Mesothelial cell of epicardium (in vitro differentiated cells): ENCODE measurements around the gene KCNAB2. TPM values are rescaled to one million over a fixed set of nuclear protein-coding genes. Genes with fewer than 3 reads are reported as not detected.

Experiments used
- DNase-seq, 2 experiments: peaks; one replicate each; pipeline ENCODE4 v3.0.0; 2021; ENCODE audit warnings: low spot score in 2 of 2; ENCODE audit not compliant: unreplicated experiment in 2 of 2
- H3K27ac Mint-ChIP-seq: 2 replicates; pipeline ENCODE4 v1.8.0; 2021; ENCODE audit warnings: mixed read lengths
- H3K27me3 Mint-ChIP-seq: 2 replicates; pipeline ENCODE4 v1.8.0; 2021; ENCODE audit warnings: low read depth, mixed read lengths
- H3K36me3 Mint-ChIP-seq: 2 replicates; pipeline ENCODE4 v1.8.0; 2021; ENCODE audit warnings: mixed read lengths
- H3K4me1 Mint-ChIP-seq: 2 replicates; pipeline ENCODE4 v1.8.0; 2021; ENCODE audit warnings: mixed read lengths
- H3K4me3 Mint-ChIP-seq: 2 replicates; pipeline ENCODE4 v1.8.0; 2021; ENCODE audit warnings: mild to moderate bottlenecking, moderate library complexity, mixed read lengths
- H3K9me3 Mint-ChIP-seq: 2 replicates; pipeline ENCODE4 v1.8.0; 2021; ENCODE audit warnings: mixed read lengths
- CTCF ChIP-seq: fragments of 200-600 bp; sonication (generic); IDR thresholded peaks from one replicate; pipeline ENCODE4 v1.5.0; 2021; ENCODE audit warnings: antibody characterized with exemption; ENCODE audit not compliant: unreplicated experiment
- total RNA-seq: library from RNA; stranded (reverse); gene quantifications from 3 replicates; pipeline ENCODE4 v1.2.1, GENCODE V29; 2021

KCNAB2 gene
- total RNA-seq, 1 donor from 2014 or later: 10.7 TPM

DNA sequence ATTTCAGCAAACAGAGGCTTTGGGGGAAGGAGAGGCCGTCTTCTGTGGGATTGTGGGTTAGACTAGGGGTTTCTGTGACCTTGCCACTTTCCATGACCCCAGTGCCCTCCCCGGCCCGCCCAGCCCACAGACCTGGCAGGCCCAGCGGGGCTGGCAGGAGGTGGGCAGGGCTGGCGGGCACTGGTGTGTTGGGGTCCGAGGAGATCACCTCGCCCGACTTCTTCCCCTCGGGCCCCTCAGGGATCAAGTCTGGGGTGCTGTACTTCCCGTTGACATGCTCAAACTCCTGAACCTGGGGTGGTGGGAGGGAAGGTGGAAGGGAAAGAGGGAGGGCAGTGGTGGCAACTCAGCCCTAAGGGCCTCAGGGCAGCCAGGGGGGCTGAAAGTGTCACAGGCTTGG lies 78.1 kb downstream of the KCNAB2 start:
- no peaks in the 10 kb centered on the region for H3K36me3 Mint-ChIP-seq
- H3K27me3 Mint-ChIP-seq: peaks cover 23% of the 10 kb centered on the region

GRCh38 chr1:6124341-6124740 lies 78.7 kb downstream of the KCNAB2 start:
- Mint-ChIP-seq H3K4me3 (no peak overlapping the region), H3K27ac (no peak overlapping the region), H3K9me3 (no peaks in the 10 kb centered on the region), H3K4me1 (no peaks in the 10 kb centered on the region), H3K36me3 (no peaks in the 10 kb centered on the region), H3K27me3 (peaks cover 28% of the 10 kb centered on the region)
- no peak for TF ChIP-seq CTCF
- DNase-seq: no peak

More for the DNA sequence above, 78.1 kb downstream of the KCNAB2 start:
- H3K4me3 Mint-ChIP-seq: no peak overlapping the region
- TF ChIP-seq CTCF: no peak
- no peak for DNase-seq
- no peaks in the 10 kb centered on the region for H3K4me1 Mint-ChIP-seq
- no peaks in the 10 kb centered on the region for H3K9me3 Mint-ChIP-seq
- no peak overlapping the region for H3K27ac Mint-ChIP-seq

DNA sequence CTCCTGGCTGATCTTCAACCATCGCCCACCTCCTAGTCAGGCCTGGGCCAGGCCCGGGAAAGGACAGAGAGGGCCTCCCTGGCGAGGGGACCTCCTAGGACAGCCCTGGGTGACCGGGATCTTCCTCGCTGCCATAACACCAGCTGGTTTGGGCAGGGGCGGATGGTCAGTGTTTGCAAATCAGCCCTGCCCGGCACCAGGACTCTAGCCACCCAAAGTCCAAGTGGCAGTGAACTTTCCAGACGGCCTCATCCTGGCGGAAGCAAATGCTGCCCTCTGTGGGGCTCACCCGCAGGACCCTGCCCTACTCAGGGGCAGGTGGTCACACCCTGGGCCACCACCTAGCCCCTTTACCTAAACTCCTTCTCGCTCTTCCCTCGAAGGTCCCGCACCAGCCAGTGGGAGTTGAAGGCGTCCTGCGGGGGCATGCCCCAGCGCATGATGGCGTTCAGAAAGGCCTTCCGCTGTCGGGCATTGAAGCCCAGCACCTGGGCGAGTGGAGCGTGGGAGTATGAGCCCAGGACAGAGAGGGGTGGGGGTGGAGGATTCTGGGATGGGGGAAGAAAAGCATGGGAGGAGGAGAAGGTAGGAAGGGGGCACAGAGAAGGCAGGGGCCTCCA lies 79.2 kb downstream of the KCNAB2 start:
- H3K27ac Mint-ChIP-seq: no peak overlapping the region

DNA sequence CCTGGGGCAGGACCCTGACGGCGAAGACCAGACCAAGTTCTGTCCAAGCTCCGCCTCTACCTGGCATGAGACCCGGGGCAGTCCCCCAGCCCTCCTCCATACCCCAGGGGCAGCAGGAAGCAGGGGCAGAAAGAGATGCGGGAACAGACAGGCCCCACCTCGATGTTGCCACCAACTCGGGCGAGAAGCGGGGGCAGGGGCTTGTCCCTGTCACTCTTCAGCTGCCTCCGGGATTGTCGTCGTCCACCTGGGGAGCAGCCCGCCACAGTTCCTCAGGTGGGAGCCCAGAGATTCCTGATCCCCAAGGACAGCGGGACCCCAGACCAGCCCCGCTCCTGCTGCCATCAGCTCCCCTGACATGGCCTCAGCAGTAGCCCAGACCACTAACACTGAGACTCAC lies 79.7 kb downstream of the KCNAB2 start:
- H3K4me1 Mint-ChIP-seq: no peaks in the 10 kb centered on the region
- no peak overlapping the region for H3K4me3 Mint-ChIP-seq
- no peak overlapping the region for H3K27ac Mint-ChIP-seq
- H3K27me3 Mint-ChIP-seq: peaks cover 31% of the 10 kb centered on the region
- DNase-seq: no peak
- no peaks in the 10 kb centered on the region for H3K36me3 Mint-ChIP-seq
- no peak for TF ChIP-seq CTCF
- H3K9me3 Mint-ChIP-seq: no peaks in the 10 kb centered on the region

More for the DNA sequence above, 79.2 kb downstream of the KCNAB2 start:
- no peak overlapping the region for H3K4me3 Mint-ChIP-seq
- H3K36me3 Mint-ChIP-seq: no peaks in the 10 kb centered on the region
- TF ChIP-seq CTCF: no peak
- no peaks in the 10 kb centered on the region for H3K4me1 Mint-ChIP-seq
- no peaks in the 10 kb centered on the region for H3K9me3 Mint-ChIP-seq
- DNase-seq: no peak
- peaks cover 31% of the 10 kb centered on the region for H3K27me3 Mint-ChIP-seq

- no peak for TF ChIP-seq CTCF
- peaks cover 31% of the 10 kb centered on the region for H3K27me3 Mint-ChIP-seq
Observed at GRCh38 chr1:6126028-6126427, 80.3 kb downstream of the KCNAB2 start.

More at GRCh38 chr1:6126028-6126427, 80.3 kb downstream of the KCNAB2 start:
- no peak for DNase-seq
- no peaks in the 10 kb centered on the region for H3K9me3 Mint-ChIP-seq
- no peak overlapping the region for H3K4me3 Mint-ChIP-seq
- H3K27ac Mint-ChIP-seq: no peak overlapping the region
- H3K4me1 Mint-ChIP-seq: no peaks in the 10 kb centered on the region
- H3K36me3 Mint-ChIP-seq: no peaks in the 10 kb centered on the region
